Epidermal melanocyte (primary cell): ENCODE data around the gene WNT6.

ENCODE experiments used
- DNase-seq: peaks from one replicate; pipeline ENCODE4 v3.0.0; 2011; ENCODE audit warnings: low spot score; ENCODE audit not compliant: insufficient read length

Gene WNT6

GRCh38 chr2:218877891-218878290 lies 18.3 kb downstream of the WNT6 start:
- DNase-seq = no peak

DNA sequence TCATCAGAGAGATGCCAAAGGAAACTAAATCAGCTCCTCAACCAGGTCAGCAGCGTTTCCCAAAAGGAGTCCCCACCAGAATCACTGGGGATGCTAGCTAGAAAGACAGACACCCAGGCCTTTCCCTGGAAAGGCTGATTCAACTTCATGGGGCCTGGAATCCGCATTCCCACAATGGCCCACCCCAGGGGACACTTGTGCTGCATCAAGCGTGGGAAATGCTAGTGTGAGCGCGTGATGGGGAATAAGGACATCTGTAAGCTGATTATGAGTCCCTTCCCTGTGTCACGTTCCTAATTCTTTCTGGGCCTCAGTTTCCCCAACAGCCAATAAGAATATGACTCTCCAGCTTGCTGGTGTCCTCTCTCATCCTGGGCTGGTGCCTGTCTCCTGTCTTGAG lies 18.9 kb downstream of the WNT6 start:
- no peak for DNase-seq

- DNase-seq = no peak
These were observed 19.5 kb downstream of the WNT6 start for GRCh38 chr2:218878926-218879761.

GRCh38 chr2:218879776-218880101 lies 20.1 kb downstream of the WNT6 start:
- no peak for DNase-seq

DNA sequence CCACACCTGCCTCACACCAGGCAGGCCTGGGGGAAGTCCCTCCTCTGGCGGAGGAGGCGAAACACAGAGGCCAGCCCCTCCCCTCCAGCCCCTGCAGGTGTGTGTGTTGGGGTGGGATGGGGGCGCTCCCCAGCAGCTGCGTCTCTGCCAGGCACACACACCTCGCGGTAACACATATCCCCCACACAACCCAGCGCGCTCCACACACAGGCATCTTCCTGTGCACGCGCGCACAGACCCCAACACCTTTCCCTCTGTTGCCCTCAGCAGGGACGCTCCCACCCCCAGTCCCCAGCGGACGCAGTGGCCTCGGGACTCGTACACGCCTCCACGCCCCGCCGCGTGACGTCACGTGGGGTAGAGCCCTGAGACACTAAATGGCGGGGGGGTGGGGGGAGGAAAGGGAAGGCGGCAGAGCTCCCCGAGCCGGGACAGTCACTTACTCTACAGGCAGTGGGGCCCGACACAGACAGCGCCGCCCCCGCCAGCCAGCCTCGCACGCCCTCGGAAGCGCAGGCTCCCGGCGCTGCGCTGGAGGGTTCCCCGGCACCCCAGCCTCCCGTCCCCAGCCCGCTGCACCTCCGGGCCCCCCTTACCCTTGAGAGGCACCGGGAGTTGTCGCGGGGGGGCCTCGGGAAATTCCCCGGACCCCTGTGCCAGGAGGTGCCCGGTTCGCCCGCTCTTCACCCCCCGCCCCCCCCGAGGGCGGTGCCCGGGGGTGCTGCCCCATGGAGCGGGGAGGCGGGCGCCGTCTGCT lies 20.7 kb downstream of the WNT6 start, which contains the start of gene WNT10A:
TSS of gene WNT10A (plus strand) at position 751 of the 757 bp plus-strand sequence. CDS start 144 bp downstream, outside the sequence.
- no peak for DNase-seq

DNA sequence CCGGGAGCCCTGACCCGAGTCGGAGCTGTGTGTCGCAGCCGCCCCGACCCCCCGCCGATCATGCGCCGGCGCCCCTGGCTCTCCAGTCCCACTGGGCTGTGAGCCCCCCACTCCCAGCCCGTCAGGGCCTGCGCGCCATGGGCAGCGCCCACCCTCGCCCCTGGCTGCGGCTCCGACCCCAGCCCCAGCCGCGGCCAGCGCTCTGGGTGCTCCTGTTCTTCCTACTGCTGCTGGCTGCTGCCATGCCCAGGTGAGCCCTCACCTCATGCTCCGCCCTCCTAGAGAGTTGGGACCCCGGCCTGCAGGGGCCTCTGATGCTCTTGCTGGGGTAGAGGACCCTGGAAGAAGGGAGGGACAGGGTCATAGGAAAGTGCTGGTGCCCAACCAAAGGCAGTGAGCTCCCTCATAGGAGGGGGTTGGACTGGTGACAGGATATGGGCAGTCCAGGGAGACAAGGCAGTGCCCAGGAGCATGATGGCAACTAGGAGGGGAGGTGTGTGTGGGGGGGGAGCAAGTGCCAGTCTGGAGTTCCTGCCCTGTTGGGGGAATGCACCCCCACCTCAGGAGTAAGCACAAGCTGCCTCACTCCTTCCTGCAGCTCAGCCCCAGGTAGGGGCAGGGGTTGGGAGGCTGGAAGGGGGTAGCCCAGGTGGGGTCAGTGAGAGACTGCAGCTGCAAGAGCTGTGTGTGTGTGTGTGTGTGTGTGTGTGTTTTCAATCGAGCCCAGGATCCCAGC lies 21.4 kb downstream of the WNT6 start:
- DNase-seq = no peak

DNA sequence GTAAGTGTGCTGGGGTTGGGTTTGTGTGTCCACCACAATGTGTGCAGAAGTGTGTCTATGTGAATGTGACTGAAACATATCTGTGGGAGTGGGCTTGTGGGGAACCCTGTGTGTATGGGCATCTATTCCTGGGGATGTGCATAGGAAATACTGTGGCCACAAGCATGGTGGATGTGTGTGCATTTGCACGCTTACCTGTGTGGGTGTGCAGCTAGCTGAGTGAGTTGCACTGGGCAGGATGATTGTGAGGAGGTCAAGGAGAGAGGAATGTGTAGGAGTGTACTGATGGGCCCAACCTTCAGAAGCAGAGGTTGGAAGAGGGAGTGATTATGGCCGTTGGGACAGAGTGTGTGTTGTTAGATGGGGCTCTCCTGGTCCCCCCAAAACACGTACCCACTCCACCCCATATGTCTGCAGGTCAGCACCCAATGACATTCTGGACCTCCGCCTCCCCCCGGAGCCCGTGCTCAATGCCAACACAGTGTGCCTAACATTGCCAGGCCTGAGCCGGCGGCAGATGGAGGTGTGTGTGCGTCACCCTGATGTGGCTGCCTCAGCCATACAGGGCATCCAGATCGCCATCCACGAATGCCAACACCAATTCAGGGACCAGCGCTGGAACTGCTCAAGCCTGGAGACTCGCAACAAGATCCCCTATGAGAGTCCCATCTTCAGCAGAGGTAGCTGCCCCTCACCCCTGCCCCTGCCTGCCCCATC lies 22.3 kb downstream of the WNT6 start:
- no peak for DNase-seq

- no peak for DNase-seq
These were observed 22.8 kb downstream of the WNT6 start for GRCh38 chr2:218882461-218882816.

- DNase-seq = peak; percentile 77
These were observed 23.3 kb downstream of the WNT6 start for GRCh38 chr2:218882866-218883366.

DNA sequence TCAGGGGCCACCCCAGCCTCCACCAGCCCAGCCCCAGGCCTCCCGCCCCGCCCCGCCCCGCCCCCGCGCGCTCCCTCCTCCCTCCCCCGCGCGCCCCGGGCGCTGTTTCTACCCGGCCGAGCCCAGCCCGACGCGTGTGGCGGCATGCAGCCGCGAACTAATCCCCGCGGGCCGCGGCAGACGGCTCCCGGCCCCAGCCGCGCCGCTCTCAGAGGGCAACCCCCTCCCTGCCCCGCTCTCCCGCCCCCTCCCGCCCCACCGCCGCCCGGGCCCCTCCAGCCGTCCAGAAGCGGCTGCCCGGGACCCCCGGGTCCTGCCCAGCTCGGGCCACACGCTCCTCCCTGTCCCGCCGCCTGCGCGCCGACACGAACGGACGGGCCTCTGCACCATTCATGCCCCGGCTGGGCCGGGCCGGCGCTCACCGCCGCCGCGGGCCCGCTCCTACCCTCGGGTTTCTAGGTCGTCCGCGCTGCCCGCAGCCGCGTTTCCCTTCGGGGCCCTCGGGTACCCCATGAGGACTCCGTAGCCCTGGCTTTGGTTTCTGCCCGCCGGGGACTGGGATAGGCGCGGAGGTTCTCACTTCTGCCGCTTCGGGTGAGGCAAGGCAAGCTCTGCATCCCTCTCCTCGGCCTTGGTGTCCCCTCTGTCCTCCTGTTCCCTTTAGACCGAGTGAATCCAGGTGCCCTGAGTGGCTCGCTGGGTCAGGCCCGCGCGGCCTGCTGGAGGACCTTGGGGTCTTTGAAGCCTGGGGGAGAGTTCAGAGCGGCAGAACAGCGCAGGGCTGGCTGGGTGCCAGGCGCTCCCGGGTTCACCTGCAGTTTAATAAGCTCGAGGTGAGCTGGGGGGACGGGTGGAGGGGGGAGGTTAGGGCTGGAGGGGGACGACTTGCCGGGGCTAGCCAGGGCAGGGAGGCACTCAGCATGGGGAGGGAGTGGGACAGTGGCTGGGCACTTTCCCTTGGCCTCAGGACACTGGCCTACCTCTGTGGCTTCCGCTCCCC lies 24.2 kb downstream of the WNT6 start:
- peak; percentile 77 for DNase-seq

- no peak for DNase-seq
These were observed 24.9 kb downstream of the WNT6 start for GRCh38 chr2:218884519-218884918.

DNA sequence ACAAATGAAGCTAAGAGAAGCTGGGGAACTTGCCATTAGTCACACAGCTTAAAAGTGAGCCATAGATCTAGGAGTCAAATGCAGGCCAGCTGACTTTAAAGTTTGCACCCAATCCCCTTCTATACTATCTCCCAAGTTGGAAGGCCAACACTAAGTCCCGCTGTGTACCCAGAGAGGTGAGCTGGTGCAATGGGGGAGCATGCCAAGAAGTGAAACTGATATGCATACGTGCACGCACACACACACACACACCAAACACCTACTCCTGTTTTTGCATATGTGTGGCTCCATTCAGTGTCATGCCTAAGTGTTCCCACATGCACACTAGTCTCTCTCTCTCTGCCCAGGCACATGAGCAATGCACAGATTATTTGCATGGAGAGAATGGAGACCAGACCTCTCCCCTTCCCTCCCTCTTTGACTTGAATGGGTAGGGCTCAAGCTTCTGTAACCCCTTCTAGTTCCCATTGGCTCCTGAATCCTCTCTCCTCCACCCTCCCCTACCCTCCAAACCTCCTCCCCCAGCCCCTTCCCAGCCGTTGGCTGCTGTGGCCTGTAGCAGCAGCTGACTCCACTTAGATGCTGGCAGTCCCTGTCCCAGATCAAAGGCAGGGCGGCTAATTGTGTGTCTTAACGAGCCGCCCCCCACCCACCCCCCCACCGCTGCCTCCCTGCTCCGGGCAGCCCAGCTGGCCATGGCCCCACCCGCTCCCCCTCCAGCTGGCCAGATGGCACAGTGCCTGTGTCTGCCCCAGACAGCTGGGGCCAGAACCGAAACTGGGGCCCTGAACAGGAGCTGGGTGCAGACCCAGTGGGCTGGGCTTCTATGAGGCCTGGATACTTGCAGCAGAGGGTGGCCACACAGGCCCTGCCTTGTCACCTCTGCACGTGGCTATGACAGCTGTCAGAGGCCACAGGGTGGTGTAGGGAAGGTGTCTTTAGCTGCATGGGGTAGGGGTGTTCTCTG lies 26.7 kb downstream of the WNT6 start:
- DNase-seq = no peak

GRCh38 chr2:218887079-218887478 lies 27.5 kb downstream of the WNT6 start:
- no peak for DNase-seq

DNA sequence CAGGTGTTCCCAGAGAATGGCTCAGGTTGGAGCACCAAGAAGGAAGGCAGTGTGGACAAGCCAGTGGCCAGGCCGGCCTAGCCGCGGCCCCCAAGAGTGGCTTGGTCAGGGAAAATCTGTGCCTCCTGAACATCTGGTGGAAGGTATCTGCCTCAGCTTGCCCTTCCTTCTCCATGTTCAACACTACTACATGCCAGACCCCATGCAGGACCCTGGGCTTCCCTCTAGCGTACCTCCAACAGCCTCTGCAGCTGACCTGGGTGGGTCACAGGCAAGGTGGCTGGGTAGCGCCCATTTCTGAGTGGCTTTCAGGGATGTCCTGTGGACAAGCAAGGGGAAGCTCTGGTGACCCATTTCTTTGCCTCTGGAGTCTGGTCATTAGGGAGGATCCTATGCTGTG lies 28.7 kb downstream of the WNT6 start:
- DNase-seq = no peak

DNA sequence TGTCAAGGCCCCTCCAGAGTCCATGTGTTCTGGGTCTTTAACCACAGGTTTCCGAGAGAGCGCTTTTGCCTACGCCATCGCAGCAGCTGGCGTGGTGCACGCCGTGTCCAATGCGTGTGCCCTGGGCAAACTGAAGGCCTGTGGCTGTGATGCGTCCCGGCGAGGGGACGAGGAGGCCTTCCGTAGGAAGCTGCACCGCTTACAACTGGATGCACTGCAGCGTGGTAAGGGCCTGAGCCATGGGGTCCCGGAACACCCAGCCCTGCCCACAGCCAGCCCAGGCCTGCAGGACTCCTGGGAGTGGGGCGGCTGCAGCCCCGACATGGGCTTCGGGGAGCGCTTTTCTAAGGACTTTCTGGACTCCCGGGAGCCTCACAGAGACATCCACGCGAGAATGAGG lies 30.3 kb downstream of the WNT6 start:
- DNase-seq = no peak

GRCh38 chr2:218890369-218890768 lies 30.8 kb downstream of the WNT6 start:
- no peak for DNase-seq

GRCh38 chr2:218891275-218892135 lies 31.9 kb downstream of the WNT6 start:
- no peak for DNase-seq
